ENCODE measurements around the gene GLTPD2.

Gene GLTPD2

GRCh38 chr17:4772235-4772613 is 16.5 kb upstream of the GLTPD2 start:
- no peak for DNase-seq

- DNase-seq = no peak
Observed at GRCh38 chr17:4777969-4778760, 10.6 kb upstream of the GLTPD2 start.

- DNase-seq = no peak
Observed at GRCh38 chr17:4780325-4780955, 8.3 kb upstream of the GLTPD2 start.

GRCh38 chr17:4782652-4783051 is 6.1 kb upstream of the GLTPD2 start:
- DNase-seq = no peak

GRCh38 chr17:4785311-4786105 is 3.3 kb upstream of the GLTPD2 start:
- no peak for DNase-seq

DNA sequence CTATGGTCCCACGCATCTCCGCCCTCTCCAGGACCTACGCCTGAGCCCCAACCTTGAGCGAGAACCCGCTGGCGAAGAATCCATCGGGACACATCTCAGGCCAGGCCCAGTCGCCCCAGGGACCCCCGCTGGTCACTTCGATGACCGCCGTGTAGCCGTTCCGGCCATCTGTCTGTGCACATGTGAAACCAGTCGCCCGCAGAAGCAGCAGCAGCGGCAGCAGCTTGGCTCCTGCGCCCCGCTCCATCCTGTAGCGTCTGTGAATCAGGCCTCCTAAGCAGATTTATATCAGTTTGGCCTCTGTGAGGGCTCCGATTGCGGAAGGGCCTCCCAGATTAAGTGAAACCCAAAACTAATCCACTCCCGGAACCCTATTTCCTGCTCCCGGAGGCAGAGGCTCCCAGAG is 2.7 kb upstream of the GLTPD2 start, which contains the start of gene VMO1:
Gene VMO1 (minus strand): TSS at position 259 of the 406 bp plus-strand sequence. CDS start 12 bp downstream, at position 247.
- no peak for DNase-seq

- no peak for DNase-seq
Observed at GRCh38 chr17:4786516-4786915, 2.2 kb upstream of the GLTPD2 start.

DNA sequence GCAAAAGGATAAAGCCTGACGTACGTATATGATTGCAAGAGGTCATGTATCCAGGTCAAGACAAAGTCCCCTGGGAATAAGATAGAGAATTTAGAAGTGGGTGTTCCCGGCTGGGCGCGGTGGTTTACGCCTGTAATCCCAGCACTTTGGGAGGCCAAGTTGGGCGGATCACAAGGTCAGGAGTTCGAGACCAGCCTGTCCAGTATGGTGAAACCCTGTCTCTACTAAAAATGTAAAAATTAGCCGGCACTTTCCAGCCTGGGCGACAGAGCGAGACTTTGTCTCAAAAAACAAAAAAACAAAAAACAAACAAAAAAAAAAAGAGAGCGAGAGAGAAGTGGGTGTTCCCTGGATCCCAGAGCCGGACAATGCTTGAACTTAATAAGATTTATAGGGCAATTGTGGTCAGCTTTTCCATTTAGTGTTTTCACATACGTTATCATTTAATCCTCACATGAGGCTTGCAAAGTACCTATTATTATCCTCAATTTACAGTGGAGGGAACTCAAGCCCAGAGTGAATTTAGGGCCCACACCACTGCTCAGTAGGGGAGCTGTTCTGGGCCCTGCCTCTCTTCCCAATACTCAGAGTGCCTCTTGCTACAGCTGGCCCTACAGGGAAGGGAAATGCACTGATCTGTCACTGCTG is 481 bp upstream of the GLTPD2 start:
- DNase-seq = no peak

- no peak for DNase-seq
Observed at GRCh38 chr17:4789701-4789950, 862 bp downstream of the GLTPD2 start.

DNA sequence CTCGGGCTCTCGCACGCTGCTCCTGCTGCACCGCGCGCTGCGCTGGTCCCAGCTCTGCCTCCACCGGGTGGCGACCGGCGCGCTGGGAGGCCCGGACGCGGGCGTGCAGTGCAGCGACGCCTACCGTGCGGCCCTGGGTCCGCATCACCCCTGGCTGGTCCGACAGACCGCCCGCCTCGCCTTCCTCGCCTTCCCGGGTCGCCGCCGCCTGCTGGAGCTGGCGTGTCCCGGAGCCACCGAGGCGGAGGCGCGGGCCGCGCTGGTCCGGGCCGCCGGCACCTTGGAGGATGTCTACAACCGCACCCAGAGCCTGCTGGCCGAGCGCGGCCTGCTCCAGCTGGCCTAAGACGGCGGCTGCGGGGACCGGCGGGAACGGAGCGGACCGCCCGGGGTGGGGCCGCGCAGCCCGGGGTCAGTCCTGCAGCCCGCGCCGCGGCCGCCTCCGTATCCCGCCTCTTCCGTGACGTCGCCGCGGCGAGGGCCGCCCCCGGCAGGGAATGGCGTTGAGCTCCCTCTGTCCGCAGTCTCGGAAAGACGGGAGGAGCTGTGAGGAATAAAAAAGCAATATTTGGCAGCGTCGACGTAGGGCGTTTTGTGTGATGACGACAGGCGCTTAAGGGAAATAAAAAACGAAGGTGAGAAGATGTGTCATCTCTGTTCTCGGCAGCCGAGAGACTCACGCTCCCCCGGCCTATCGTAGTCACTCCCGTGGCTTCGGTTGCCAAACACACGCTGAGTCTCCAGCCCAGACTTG is 1.4 kb downstream of the GLTPD2 start:
- DNase-seq = peak; percentile 9

DNA sequence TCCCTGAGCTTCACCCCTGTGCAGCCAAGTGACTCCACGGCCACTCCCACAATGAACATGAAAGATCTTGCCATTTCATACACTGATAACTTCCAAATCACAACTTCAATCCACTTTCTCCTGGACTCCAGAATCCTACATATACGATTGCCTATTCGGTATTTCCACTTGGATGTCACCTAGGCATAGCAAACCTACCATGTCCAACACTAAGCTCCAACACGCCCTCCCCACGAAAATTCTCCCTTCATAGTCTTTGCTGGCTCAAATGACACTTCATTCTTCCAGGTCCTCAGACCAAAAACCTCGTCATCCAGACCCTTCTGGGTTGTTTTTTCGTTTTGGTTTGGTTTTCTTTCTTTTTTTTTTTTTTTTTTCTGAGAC is 1.9 kb downstream of the GLTPD2 start:
- DNase-seq = no peak

GRCh38 chr17:4795168-4795567 is 6.4 kb downstream of the GLTPD2 start:
- no peak for DNase-seq

DNA sequence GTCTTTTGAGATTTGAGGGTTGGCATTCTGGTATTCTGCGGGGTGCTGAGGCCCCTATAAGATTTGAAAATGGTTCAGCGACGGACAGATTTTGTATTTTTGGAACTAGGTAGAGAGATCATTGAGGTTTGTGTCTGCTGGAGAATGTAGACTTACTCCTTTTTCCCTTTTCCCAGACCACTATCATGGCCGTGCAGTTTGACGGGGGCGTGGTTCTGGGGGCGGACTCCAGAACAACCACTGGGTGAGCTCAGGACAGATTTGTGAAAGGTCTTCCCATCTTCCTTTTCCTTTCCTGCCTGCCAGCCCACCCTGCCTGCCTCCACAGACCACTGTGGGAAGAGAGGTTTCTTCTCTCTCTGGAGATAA is 7.8 kb downstream of the GLTPD2 start:
- DNase-seq = no peak

- DNase-seq = no peak
Observed at GRCh38 chr17:4800462-4801196, 11.9 kb downstream of the GLTPD2 start.

GRCh38 chr17:4802228-4802627 is 13.5 kb downstream of the GLTPD2 start, which contains the start of gene C17orf114:
Gene C17orf114, minus strand, starts transcription at chr17:4802328.
- DNase-seq = no peak

DNA sequence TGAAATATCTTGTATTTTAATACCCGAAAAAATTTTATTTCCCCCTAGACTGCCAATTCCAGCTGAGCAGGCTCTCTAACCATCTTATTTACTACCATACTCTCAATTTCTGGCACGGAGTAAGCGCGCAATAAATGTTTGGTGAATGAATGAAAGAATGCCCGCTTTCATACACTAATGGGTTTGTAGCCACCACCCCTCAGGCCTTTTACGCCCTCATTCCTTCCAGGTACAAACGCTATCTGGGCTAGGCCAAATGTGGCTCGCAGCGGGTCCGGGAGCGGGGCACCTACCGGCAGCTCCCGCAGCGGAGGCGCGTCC is 17.7 kb downstream of the GLTPD2 start:
- no peak for DNase-seq

DNA sequence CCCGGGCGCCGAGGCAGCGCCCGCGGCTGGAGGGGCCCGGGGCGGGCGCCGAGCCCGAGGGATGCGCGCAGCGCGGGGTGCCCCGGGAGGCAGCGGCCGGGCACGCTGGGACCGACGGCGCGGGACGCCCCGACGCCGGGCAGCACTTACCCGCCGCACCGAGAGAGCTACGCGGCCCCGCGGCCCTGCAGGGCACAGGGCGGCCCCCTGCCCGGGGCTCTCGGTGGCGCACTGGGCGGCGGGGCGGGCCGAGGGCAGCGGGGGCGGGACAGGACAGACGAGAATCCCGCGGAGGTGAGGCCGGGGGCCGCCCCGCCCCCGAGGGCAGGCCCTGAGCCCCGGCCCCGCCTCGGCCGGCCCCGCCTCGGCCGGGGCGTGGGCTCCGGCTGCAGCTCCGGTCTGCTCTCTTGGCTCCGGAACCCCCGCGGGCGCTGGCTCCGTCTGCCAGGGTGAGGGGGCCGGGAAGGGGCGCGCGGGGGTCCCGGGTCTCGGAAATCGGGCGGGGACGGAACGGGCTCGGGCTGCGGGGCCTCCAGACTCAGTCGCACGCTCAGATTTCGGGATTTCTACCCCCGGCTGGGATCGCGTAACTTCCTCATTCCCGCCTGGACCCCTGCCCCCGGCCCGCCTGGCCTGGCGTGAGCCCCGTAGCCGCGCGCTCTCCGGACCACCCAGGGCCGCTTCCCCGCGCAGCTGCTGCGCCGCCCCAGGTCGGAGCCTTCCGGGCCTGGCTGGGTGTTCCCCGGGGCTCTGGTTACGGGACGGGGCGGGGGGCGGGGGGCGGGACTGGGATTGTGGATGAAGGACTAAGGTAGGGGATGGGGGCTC is 18.2 kb downstream of the GLTPD2 start, which contains the start of gene PLD2:
Gene PLD2 (plus strand): TSS at position 376 of the 828 bp plus-strand sequence. CDS start 621 bp downstream, outside the sequence.
- DNase-seq = no peak

DNA sequence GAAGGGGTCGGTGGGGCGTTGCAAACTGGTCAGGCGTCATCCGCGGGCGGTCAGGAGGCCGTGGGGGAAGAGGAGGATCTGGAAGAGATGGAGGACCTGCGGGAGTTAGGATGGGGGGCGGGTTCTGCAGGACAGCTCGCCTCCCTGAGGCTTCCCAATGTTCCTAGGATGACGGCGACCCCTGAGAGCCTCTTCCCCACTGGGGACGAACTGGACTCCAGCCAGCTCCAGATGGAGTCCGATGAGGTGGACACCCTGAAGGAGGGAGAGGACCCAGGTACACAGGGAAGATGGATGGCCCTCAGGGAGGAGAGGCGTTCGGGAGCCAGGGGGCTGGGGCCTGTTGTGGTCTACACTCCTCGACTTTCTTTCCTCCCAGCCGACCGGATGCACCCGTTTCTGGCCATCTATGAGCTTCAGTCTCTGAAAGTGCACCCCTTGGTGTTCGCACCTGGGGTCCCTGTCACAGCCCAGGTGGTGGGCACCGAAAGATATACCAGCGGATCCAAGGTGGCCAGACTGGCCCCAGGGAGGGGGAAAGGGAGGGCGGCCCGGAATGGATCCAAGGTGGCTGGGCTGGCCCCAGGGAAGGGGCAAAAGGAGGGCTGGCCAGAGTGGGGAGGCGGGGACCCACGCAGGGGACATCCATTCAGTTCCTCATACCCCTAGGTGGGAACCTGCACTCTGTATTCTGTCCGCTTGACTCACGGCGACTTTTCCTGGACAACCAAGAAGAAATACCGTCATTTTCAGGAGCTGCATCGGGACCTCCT is 19.0 kb downstream of the GLTPD2 start:
- DNase-seq = no peak

GRCh38 chr17:4808378-4808767 is 19.6 kb downstream of the GLTPD2 start:
- DNase-seq = no peak

DNA sequence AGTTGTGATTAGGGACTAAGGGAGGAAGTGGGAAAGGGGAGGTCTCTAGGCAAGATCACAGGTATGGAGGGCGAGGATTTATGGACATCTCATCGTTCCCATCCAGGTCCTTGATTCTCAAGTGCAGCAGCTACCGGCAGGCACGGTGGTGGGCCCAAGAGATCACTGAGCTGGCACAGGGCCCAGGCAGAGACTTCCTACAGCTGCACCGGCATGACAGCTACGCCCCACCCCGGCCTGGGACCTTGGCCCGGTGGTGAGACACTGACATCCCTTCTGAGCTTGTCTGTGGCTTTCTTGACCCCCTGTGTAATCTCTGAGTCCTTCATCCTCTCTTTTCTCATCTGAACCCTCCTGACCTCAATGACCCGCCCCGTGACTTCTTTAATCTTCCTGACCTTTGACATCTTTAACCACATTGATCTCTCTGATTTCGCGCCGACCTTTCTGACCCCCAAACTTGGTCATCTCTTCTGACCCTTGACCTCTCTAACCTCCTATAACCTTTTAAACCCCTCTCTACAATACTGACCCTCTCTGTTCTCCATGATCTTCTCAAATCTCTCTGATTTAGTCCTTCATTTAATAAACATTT is 22.0 kb downstream of the GLTPD2 start:
- no peak for DNase-seq
